VCaP (cell line): ENCODE data around the gene IL5RA.

Experiments
- H3K27ac ChIP-seq: fragments of 450-650 bp; 2 replicates; pipeline ENCODE4 v1.5.1; 2017
- CTCF ChIP-seq: fragments of 450-650 bp; conservative IDR thresholded peaks from 2 replicates; pipeline ENCODE4 v1.5.1; 2017; ENCODE audit warnings: mild to moderate bottlenecking, moderate library complexity

Gene IL5RA

GRCh38 chr3:3110299-3110630 is at the start of gene IL5RA:
Gene IL5RA, minus strand, starts transcription at chr3:3110374. Its CDS starts 5,390 bp downstream, at chr3:3104984.
- peak within 1 kb of the TSS; percentile 40 for H3K27ac ChIP-seq
- no peak for TF ChIP-seq CTCF

DNA sequence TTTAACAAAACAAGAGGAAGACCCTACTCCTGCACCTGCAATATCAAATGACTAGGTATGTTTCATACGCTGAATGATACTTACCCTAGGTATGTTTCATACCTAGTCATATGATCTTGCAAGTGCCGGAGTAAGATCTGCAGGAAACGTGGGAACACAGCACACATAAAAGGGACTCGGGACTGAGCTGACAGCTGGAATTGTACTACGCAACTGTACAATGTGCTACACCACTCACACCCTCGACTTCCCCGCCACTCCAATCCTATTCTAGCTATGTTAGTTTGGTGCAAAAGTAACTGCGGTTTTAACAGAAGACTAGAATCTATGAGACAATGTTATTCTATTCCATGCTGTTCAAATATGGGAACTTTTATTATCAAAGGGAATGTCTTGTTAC is 47.3 kb upstream of the IL5RA start:
- no peak for TF ChIP-seq CTCF
- no peak overlapping the region for H3K27ac ChIP-seq

DNA sequence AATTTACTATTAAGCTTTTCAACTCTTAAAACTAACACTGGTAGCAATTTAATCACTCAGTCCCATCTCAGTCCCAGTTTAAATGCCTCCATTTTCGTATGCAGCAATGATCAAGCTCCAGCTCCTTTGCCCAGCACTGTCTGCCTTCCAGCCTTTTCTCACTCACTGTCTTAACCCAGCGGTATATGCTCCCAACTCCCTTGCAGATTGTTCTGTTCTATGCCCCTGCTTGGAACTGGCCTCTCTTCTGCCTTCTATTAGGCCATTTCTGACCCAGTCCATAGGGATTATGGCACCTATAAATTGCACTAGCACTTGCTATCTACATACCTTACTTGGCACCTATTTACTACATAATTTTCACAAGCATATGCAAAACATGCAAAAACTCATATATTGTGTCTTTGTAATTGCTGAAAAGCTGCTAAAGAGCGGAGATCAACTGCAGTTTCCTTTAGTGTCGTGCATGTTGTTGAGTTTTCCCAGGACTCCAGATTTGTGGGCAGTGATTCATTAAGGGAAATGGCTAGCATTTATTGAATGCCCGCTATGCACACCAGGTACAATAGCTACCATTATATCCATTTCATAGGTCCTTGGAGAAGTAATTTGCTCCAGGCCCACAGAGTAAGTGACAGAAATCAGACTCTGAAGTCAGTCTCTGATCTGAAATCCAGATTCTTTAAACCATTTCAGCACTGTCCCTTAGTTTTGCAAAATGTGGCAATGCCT is 44.9 kb upstream of the IL5RA start:
- no peak for TF ChIP-seq CTCF
- H3K27ac ChIP-seq: peak overlapping the region; percentile 18

DNA sequence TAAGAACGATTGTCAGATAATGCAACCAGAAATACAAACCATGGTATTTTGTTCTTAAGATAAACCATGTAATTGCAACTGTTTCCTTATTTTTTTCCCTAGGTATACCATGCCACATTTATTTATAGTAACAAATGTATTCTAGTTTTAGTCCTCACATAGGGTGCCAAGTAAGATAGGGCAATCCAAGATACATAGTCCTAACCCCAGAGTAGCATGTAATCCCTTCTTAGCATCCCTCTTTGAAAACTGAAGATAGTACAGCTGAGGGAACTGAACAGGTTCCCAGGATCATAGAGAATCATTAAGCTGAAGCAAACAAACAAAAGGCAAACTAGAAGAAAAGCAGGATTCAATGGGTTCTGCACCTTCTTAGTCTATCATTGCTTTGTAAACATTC is 41.3 kb upstream of the IL5RA start:
- peak overlapping the region; percentile 43; the same call in 1 of the 2 replicates for H3K27ac ChIP-seq
- no peak for TF ChIP-seq CTCF

GRCh38 chr3:3149560-3149959 is 39.4 kb upstream of the IL5RA start:
- TF ChIP-seq CTCF: no peak
- peak overlapping the region; percentile 43 for H3K27ac ChIP-seq

- peak overlapping the region; percentile 1; the same call in 1 of the 2 replicates for H3K27ac ChIP-seq
Measured at GRCh38 chr3:3145831-3146230, 35.7 kb upstream of the IL5RA start.

DNA sequence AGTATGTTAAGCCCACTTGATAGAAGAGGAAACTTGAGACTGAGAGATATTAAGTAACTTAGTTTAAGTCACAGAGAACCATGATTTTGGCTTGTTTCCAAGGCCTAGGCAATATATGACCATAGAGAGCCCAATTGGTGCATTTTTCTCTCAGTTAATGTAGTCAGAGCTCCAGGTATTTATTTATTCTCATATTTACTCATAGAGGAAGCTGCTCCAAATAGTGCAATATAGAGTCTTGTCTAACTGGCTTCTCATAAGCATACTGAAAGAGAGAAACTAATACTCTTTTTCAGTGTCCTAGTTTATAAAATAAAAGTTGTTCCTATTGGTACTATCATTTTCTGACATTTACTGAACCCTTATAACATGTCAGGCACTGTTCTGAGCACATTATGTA is 31.8 kb upstream of the IL5RA start:
- TF ChIP-seq CTCF: no peak
- no peak overlapping the region; the same call in 1 of the 2 replicates for H3K27ac ChIP-seq

More at GRCh38 chr3:3145831-3146230, 35.7 kb upstream of the IL5RA start:
- no peak for TF ChIP-seq CTCF
